ENCODE results near the gene CLDN4.

DNA sequence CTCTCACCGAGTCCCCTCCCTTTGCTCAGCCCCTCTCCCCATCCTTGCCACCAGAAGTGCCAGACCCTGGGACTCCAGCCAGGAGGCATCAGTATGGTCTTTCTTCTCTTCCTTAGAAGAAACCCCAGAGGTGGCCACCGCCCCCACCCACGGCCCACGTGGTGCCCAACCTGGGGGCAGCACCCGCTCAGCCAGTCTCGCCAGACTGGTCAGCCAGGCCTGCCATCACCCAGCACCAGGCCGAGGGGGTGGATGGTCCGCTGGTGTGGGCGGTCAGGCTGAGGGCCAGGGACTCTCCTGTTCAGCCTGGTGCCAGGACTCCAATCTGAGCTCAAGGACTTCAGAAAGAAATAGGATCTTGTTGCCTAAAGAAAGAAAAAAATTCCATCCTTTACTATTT, 5.8 kb upstream of the CLDN4 start:
- TF ChIP-seq POLR2A (IDR thresholded peaks at IDR 0.05; ENCODE audit: low read depth, low read length) (no peak), POLR2AphosphoS5 (IDR thresholded peaks at IDR 0.05; ENCODE audit: low read depth, low read length) (no peak), TAF1 (IDR thresholded peaks at IDR 0.05; ENCODE audit: low read depth, low read length) (no peak), PAX5 (IDR thresholded peaks at IDR 0.05; ENCODE audit: insufficient read depth, low read length, severe bottlenecking) (no peak), POU2F2 (IDR thresholded peaks at IDR 0.05; ENCODE audit: low read depth, low read length) (no peak)
